ENCODE measurements around the gene CCDC158. TPM values are rescaled to one million over a fixed set of nuclear protein-coding genes. Genes with fewer than 3 reads are reported as not detected.

The CCDC158 gene
- total and polyA plus RNA-seq, 10 donors = 0.02 to 0.24 (median 0.18) TPM; not detected in 4

GRCh38 chr4:76374798-76375197 is 46.1 kb downstream of the CCDC158 start:
- WGBS, 5 donors = 0 to 8% (median 3%) methylated on average over 1 of the region's 1 CpG
- Histone ChIP-seq H3K4me1 (peaks cover 0 to 4% (median 1%) of the 10 kb centered on the region in 6 donors), H3K27ac (no peak overlapping the region), H3K27me3 (replicated peaks in 1 of 7) (no peaks in the 10 kb centered on the region), H3K9me3 (no peaks in the 10 kb centered on the region), H3K4me3 (no peak overlapping the region), H3K36me3 (no peaks in the 10 kb centered on the region)
- no peak for DNase-seq
- intact Hi-C loops (cut with DNase I; ENCODE audit: low total_unique reads) = loop anchor here (10.0 kb wide), 1 partner anchor 190 kb away; no protein-coding TSS in a partner anchor
- TF ChIP-seq POLR2A (IDR thresholded peaks at IDR 0.05) = no peak
- no peak for TF ChIP-seq CTCF (IDR thresholded peaks at IDR 0.05 in 8 of 11, conservative IDR thresholded peaks at IDR 0.05 in 3 of 11)
- TF ChIP-seq POLR2AphosphoS5 (IDR thresholded peaks at IDR 0.05) = no peak

- Histone ChIP-seq H3K27me3 (replicated peaks in 1 of 7) (no peaks in the 10 kb centered on the region), H3K36me3 (no peaks in the 10 kb centered on the region), H3K9me3 (no peaks in the 10 kb centered on the region), H3K4me3 (no peak overlapping the region), H3K27ac (no peak overlapping the region), H3K4me1 (peaks cover 0 to 4% (median 1%) of the 10 kb centered on the region in 6 donors)
- DNase-seq = no peak
- 52 to 77% (median 64%) methylated on average over 6 of the region's 6 CpGs for WGBS, 5 donors
- TF ChIP-seq POLR2A (IDR thresholded peaks at IDR 0.05) = no peak
- TF ChIP-seq POLR2AphosphoS5 (IDR thresholded peaks at IDR 0.05) = no peak
- TF ChIP-seq CTCF (IDR thresholded peaks at IDR 0.05 in 8 of 11, conservative IDR thresholded peaks at IDR 0.05 in 3 of 11) = no peak
- intact Hi-C loops (cut with DNase I; ENCODE audit: low total_unique reads) = loop anchor here (10.0 kb wide), 1 partner anchor 189 kb away; no protein-coding TSS in a partner anchor
Measured at GRCh38 chr4:76373919-76374552, 46.9 kb downstream of the CCDC158 start.

- WGBS, 5 donors = 83 to 95% (median 90%) methylated on average over 4 of the region's 4 CpGs
- no peak for TF ChIP-seq CTCF (IDR thresholded peaks at IDR 0.05 in 8 of 11, conservative IDR thresholded peaks at IDR 0.05 in 3 of 11)
- no peak for TF ChIP-seq POLR2A (IDR thresholded peaks at IDR 0.05)
- no peak for TF ChIP-seq POLR2AphosphoS5 (IDR thresholded peaks at IDR 0.05)
- H3K4me1 ChIP-seq = no peaks in the 10 kb centered on the region
- no peaks in the 10 kb centered on the region for H3K9me3 ChIP-seq
- intact Hi-C loops (cut with DNase I; ENCODE audit: low total_unique reads) = no loop called here
- peaks cover 0 to 12% (median 0%) of the 10 kb centered on the region in 7 donors for H3K27me3 ChIP-seq (replicated peaks in 1 of 7)
- DNase-seq = no peak
- no peaks in the 10 kb centered on the region for H3K36me3 ChIP-seq
- no peak overlapping the region for H3K27ac ChIP-seq
- H3K4me3 ChIP-seq = no peak overlapping the region
Measured at GRCh38 chr4:76366737-76367136, 54.2 kb downstream of the CCDC158 start.

- intact Hi-C loops (cut with DNase I; ENCODE audit: low total_unique reads) = no loop called here
- no peak for DNase-seq
- no peak overlapping the region for H3K4me3 ChIP-seq
Measured at GRCh38 chr4:76365636-76366035, 55.3 kb downstream of the CCDC158 start.

More at GRCh38 chr4:76365636-76366035, 55.3 kb downstream of the CCDC158 start:
- Histone ChIP-seq H3K4me1 (no peaks in the 10 kb centered on the region), H3K36me3 (no peaks in the 10 kb centered on the region), H3K27ac (no peak overlapping the region), H3K27me3 (replicated peaks in 1 of 7) (peaks cover 0 to 12% (median 0%) of the 10 kb centered on the region in 7 donors), H3K9me3 (peaks cover 0 to 5% (median 2%) of the 10 kb centered on the region in 8 donors)
- 87 to 93% (median 92%) methylated on average over 3 of the region's 3 CpGs for WGBS, 5 donors
- TF ChIP-seq POLR2AphosphoS5 (IDR thresholded peaks at IDR 0.05) = no peak
- TF ChIP-seq POLR2A (IDR thresholded peaks at IDR 0.05) = no peak
- no peak for TF ChIP-seq CTCF (IDR thresholded peaks at IDR 0.05 in 8 of 11, conservative IDR thresholded peaks at IDR 0.05 in 3 of 11)
